HEK293T (cell line): Measurements from ENCODE around the gene IPO13.

ENCODE experiments used
- BHLHE40 ChIP-seq: fragments of 450-650 bp; IDR thresholded peaks from 2 replicates; pipeline ENCODE4 v1.6.1; 2016; ENCODE audit warnings: mild to moderate bottlenecking, moderate library complexity, borderline replicate concordance
- FOXA1 ChIP-seq: fragments of 450-650 bp; IDR thresholded peaks from 2 replicates; pipeline ENCODE4 v1.6.1; 2016; ENCODE audit warnings: mild to moderate bottlenecking
- FOXK2 ChIP-seq: fragments of 450-650 bp; IDR thresholded peaks from 2 replicates; pipeline ENCODE4 v1.6.1; 2016; ENCODE audit warnings: mild to moderate bottlenecking
- FOXM1 ChIP-seq: fragments of 450-650 bp; IDR thresholded peaks from 2 replicates; pipeline ENCODE4 v1.6.1; 2017; ENCODE audit warnings: mild to moderate bottlenecking, borderline replicate concordance
- L3MBTL2 ChIP-seq: fragments of 450-650 bp; conservative IDR thresholded peaks from 2 replicates; pipeline ENCODE4 v1.6.1; 2016; ENCODE audit warnings: mild to moderate bottlenecking
- NFRKB ChIP-seq: fragments of 450-650 bp; IDR thresholded peaks from 2 replicates; pipeline ENCODE4 v1.6.1; 2016; ENCODE audit warnings: mild to moderate bottlenecking, moderate library complexity
- SUZ12 ChIP-seq: fragments of 450-650 bp; IDR thresholded peaks from 2 replicates; pipeline ENCODE4 v1.6.1; 2016; ENCODE audit warnings: mild to moderate bottlenecking
- TARDBP ChIP-seq: fragments of 450-650 bp; IDR thresholded peaks from 2 replicates; pipeline ENCODE4 v1.6.1; 2016
- ZNF384 ChIP-seq: fragments of 450-650 bp; IDR thresholded peaks from 2 replicates; pipeline ENCODE4 v1.6.1; 2016
- TF ChIP-seq, protein P1 (sequence below): fragments of 450-650 bp; IDR thresholded peaks from 2 replicates; pipeline ENCODE4 v1.6.1; 2016

DNA sequence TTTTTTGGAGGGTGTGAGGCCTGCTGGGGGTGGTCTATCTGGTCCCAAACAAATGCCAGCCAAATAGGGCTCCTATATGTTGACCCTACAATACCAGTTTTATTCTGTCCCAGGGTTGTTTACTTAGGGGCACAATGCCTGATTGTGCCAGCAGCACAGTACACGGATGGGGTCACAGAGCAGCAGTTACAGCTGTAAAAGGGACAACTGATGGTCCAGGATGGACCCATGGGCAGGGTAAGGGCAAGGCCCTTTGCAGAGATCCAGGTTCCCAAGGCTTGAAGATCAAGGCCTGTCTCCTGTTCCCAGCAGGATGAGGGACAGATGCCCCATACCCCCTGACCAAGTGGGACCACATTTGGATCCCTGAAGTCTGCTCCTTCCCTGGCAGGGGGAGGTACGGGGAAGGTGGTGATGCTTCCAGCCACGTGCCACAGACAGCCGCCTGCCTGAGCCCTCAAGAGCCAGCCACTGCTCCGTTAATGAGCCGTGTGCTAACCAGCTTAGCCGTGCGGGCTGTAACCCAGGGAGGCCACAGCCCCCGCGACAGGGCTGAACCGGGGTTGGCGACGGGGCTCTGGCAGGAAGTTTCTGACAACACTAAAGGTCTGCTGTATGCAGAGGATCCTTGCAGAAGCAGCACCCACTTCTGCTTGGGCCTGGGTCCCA lies 66.3 kb downstream of the IPO13 start:
- no peak for TF ChIP-seq FOXM1
- TF ChIP-seq NFRKB: no peak
- TF ChIP-seq TARDBP: no peak
- no peak for TF ChIP-seq BHLHE40
- TF ChIP-seq SUZ12: no peak
- TF ChIP-seq FOXK2: no peak
- no peak for TF ChIP-seq L3MBTL2
- no peak for TF ChIP-seq FOXA1
- TF ChIP-seq, protein P1, sequence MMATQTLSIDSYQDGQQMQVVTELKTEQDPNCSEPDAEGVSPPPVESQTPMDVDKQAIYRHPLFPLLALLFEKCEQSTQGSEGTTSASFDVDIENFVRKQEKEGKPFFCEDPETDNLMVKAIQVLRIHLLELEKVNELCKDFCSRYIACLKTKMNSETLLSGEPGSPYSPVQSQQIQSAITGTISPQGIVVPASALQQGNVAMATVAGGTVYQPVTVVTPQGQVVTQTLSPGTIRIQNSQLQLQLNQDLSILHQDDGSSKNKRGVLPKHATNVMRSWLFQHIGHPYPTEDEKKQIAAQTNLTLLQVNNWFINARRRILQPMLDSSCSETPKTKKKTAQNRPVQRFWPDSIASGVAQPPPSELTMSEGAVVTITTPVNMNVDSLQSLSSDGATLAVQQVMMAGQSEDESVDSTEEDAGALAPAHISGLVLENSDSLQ: no peak
- TF ChIP-seq ZNF384: no peak
